HG02938 (cell line): ENCODE data around the gene LDLRAD2.

Experiments
- ATAC-seq: cut with Tn5 transposase; IDR thresholded peaks from one replicate; pipeline ENCODE4 v1.9.1; 2021; ENCODE audit warnings: mild to moderate bottlenecking, moderate library complexity; ENCODE audit not compliant: unreplicated experiment

LDLRAD2 gene

GRCh38 chr1:21841852-21842466 is 29.9 kb downstream of the LDLRAD2 start:
- no peak for ATAC-seq

DNA sequence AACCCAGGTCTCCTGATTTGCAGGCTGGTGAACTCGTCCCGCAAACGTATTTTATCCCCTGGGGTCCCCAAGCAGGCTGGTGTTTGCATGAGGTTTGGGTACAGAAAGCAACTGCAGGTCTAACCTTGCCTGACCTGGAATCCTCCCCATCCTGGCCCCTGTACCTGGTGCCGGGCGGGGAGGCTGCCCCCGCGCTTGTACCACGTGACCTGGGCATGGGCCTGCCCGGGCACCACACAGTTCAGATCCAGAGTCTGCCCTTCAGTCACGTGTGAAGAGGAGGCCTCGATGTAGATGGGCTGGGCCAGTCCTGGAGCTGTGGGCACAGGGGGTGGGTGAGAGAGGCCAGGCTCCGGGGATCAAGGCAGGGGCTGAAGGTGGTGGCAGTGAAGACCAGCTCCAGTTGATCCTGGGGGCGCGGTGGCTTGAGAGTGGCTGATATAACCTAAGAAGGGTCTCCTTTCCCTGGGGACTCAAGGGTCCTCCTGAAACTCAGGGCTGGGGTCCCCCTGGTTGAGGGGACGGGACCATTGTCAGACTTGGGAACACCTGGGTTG is 30.6 kb downstream of the LDLRAD2 start:
- no peak for ATAC-seq

GRCh38 chr1:21843208-21843607 is 31.1 kb downstream of the LDLRAD2 start:
- no peak for ATAC-seq

GRCh38 chr1:21843996-21844395 is 31.9 kb downstream of the LDLRAD2 start:
- ATAC-seq, result no peak

GRCh38 chr1:21845646-21846641 is 33.9 kb downstream of the LDLRAD2 start:
- ATAC-seq, result no peak

- ATAC-seq, result no peak
Observed at GRCh38 chr1:21847223-21848205, 35.4 kb downstream of the LDLRAD2 start.

- no peak for ATAC-seq
Observed at GRCh38 chr1:21848524-21849174, 36.6 kb downstream of the LDLRAD2 start.

GRCh38 chr1:21849909-21850576 is 38.0 kb downstream of the LDLRAD2 start:
- no peak for ATAC-seq

GRCh38 chr1:21851430-21852250 is 39.6 kb downstream of the LDLRAD2 start:
- ATAC-seq, result no peak

GRCh38 chr1:21852282-21853130 is 40.4 kb downstream of the LDLRAD2 start:
- ATAC-seq, result no peak

DNA sequence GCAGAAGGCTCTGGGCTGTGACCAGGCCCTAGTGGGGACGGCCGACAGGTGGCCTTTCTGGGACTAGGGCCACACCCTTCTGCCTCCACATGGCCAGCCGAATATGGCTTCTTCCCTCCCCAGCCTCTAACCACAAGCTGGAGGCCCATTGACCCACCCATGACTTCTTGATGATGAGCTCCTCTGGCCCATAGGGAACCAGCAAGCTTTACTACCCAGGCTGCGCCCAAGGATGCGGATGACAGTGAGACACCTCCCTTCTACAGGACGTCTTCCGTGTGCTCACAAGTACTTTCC is 41.0 kb downstream of the LDLRAD2 start:
- ATAC-seq, result no peak

DNA sequence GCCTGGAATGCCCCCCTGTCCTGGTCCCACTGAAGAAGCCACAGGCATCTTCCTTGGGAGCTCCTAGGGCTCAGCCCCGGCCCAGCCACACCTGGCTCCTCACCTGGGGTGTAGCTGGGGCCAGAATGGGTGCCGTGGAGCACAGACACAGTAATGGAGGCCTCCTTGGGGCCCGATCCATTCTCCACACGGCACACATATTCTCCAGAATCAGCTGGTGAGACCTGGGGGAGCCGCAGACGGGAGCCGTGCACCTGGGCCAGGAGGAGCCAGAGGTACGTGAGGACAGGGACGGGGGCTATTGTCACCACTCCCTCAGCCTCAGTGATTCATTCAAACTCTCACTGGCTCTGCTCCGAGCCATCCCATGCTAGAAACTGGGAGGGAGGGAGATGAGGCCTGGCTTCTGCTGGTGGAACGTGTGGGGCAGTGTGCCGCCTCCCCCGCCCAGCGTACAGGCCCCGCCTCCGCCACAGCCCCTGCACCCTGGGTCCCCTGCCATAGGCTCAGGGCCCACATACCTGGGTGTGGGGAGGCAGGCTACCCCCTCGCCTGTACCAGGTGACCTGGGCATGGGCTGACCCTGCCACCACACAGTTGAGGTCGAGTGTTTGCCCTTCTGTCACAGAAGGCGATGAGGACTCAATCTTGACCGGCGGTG is 42.2 kb downstream of the LDLRAD2 start:
- ATAC-seq, result no peak

GRCh38 chr1:21854751-21855131 is 42.7 kb downstream of the LDLRAD2 start:
- ATAC-seq, result no peak

GRCh38 chr1:21855257-21856096 is 43.4 kb downstream of the LDLRAD2 start:
- ATAC-seq, result no peak

DNA sequence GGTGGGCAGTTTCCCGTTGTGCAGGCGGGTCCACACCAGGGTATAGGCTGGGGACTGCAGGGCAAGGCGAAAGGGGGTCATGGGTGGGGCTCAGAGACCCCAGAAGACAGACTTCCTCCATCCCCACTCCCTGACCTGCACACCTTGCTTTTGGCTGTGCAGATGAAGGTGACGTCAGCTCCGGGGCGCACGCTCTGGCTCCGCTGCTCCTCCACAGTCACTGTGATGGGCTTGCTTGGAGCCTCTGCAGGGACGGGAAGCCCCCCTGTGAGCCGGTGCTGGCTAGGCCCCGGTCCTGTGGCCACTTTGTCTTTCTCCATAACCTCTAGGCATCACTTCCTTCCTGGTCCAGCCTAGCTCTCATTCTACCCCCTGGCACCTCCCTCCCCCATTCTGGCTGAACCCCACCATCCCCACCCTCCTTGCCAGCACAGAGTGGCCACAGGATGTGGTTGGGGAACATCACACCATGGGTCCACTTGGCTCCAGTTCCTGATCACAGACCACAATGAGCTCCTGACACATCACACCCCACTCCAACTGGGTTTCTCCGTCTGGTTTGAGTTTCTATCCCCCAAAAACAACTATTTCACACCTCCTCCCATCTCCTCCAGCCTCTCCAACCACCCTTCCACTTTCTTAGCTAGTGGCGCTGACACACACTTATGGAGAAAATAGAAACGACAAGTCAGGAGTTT is 45.2 kb downstream of the LDLRAD2 start:
- no peak for ATAC-seq
